ENCODE measurements around the gene MCOLN2.

DNA sequence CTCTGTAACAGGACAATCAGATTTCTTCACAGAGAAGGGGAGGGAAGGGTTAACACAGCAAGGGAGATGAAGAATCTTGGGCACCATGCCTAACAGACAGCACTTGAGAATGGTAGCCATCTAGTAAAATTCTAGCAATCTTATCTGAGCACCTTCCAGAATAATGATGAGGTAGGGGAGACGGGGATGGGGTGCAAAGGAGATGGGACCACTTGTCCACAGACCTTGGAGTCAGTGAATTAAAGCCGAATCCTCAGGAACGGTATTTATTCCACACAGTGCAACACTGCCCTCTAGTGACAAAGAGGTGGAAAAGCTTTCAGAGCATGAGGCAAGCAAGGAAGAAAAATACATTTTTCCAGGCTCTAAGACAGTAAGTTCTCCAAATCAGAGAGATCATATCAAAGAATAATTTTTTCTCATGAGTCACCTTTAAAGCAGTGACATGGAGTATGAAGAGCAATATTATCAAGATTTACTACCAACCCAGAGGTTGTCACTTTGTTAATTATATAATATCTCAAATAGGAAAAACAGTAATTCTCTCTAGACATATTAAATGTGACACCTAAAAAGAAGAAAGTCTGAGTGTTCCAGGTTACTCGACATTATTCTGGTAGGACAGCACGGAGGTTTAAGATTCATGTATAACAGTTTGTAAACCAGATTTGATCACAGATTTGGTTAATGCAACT is 60.6 kb downstream of the MCOLN2 start:
- TF ChIP-seq ZKSCAN1 (IDR thresholded peaks at IDR 0.05; ENCODE audit: low read length): no peak
- TF ChIP-seq EZH2 (conservative IDR thresholded peaks at IDR 0.05; ENCODE audit: low read depth, low read length): no peak
- TF ChIP-seq ETV6 (CRISPR knock-in tag; conservative IDR thresholded peaks at IDR 0.05): no peak
- TF ChIP-seq, protein P1, sequence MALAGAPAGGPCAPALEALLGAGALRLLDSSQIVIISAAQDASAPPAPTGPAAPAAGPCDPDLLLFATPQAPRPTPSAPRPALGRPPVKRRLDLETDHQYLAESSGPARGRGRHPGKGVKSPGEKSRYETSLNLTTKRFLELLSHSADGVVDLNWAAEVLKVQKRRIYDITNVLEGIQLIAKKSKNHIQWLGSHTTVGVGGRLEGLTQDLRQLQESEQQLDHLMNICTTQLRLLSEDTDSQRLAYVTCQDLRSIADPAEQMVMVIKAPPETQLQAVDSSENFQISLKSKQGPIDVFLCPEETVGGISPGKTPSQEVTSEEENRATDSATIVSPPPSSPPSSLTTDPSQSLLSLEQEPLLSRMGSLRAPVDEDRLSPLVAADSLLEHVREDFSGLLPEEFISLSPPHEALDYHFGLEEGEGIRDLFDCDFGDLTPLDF (CRISPR knock-in tag; IDR thresholded peaks at IDR 0.05): no peak
- no peak for TF ChIP-seq ZSCAN30 (CRISPR knock-in tag; IDR thresholded peaks at IDR 0.05)
- TF ChIP-seq, protein P2, sequence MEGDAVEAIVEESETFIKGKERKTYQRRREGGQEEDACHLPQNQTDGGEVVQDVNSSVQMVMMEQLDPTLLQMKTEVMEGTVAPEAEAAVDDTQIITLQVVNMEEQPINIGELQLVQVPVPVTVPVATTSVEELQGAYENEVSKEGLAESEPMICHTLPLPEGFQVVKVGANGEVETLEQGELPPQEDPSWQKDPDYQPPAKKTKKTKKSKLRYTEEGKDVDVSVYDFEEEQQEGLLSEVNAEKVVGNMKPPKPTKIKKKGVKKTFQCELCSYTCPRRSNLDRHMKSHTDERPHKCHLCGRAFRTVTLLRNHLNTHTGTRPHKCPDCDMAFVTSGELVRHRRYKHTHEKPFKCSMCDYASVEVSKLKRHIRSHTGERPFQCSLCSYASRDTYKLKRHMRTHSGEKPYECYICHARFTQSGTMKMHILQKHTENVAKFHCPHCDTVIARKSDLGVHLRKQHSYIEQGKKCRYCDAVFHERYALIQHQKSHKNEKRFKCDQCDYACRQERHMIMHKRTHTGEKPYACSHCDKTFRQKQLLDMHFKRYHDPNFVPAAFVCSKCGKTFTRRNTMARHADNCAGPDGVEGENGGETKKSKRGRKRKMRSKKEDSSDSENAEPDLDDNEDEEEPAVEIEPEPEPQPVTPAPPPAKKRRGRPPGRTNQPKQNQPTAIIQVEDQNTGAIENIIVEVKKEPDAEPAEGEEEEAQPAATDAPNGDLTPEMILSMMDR (CRISPR knock-in tag; IDR thresholded peaks at IDR 0.05): peak; percentile 83
- TF ChIP-seq DNMT1 (CRISPR knock-in tag; IDR thresholded peaks at IDR 0.05): no peak
- TF ChIP-seq U2AF2 (IDR thresholded peaks at IDR 0.05; ENCODE audit: low read depth, low read length): no peak
- TF ChIP-seq, protein P3, sequence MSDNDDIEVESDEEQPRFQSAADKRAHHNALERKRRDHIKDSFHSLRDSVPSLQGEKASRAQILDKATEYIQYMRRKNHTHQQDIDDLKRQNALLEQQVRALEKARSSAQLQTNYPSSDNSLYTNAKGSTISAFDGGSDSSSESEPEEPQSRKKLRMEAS (IDR thresholded peaks at IDR 0.05): no peak
- TF ChIP-seq ZNF143 (CRISPR knock-in tag; IDR thresholded peaks at IDR 0.05): no peak

Data from HepG2 (cell line).